ENCODE measurements around the gene SMIM12. TPM values are rescaled to one million over a fixed set of nuclear protein-coding genes. Genes with fewer than 3 reads are reported as not detected.

Gene SMIM12
- polyA plus RNA-seq, 1 donor from 2014 or later: 42.6 TPM

DNA sequence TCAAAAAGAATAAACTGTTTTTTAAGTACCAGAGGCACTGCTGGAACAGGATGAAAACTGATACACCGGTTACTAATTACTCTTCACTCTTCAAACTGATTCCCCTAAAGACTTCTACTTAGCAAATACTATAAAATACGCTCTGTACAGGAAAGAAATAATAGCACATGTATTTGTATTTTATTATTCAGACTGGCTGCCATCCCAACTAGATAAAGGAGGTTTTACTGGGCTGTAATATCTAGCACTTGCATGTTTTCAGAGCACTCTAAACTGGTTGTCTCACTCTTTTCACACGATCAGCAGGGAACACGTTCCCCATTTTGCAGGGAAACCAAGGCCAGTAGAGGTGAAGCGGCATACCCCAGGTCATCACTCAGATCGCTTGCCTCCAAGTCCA, 9.2 kb downstream of the SMIM12 start:
- TF ChIP-seq CTCF (IDR thresholded peaks at IDR 0.05; ENCODE audit: poor library complexity, severe bottlenecking) (no peak), RAD21 (conservative IDR thresholded peaks at IDR 0.05) (no peak), MXI1 (conservative IDR thresholded peaks at IDR 0.05; ENCODE audit: poor library complexity, severe bottlenecking) (no peak), POLR2AphosphoS5 (IDR thresholded peaks at IDR 0.05) (no peak), EP300 (conservative IDR thresholded peaks at IDR 0.05; ENCODE audit: poor library complexity, severe bottlenecking) (no peak), SMC3 (conservative IDR thresholded peaks at IDR 0.05; ENCODE audit: poor library complexity) (no peak), EZH2 (IDR thresholded peaks at IDR 0.05; ENCODE audit: borderline replicate concordance, insufficient read depth, low read length, poor library complexity, severe bottlenecking) (no peak), TAF1 (IDR thresholded peaks at IDR 0.05; ENCODE audit: low read depth) (no peak)
- TF ChIP-seq, protein P1, sequence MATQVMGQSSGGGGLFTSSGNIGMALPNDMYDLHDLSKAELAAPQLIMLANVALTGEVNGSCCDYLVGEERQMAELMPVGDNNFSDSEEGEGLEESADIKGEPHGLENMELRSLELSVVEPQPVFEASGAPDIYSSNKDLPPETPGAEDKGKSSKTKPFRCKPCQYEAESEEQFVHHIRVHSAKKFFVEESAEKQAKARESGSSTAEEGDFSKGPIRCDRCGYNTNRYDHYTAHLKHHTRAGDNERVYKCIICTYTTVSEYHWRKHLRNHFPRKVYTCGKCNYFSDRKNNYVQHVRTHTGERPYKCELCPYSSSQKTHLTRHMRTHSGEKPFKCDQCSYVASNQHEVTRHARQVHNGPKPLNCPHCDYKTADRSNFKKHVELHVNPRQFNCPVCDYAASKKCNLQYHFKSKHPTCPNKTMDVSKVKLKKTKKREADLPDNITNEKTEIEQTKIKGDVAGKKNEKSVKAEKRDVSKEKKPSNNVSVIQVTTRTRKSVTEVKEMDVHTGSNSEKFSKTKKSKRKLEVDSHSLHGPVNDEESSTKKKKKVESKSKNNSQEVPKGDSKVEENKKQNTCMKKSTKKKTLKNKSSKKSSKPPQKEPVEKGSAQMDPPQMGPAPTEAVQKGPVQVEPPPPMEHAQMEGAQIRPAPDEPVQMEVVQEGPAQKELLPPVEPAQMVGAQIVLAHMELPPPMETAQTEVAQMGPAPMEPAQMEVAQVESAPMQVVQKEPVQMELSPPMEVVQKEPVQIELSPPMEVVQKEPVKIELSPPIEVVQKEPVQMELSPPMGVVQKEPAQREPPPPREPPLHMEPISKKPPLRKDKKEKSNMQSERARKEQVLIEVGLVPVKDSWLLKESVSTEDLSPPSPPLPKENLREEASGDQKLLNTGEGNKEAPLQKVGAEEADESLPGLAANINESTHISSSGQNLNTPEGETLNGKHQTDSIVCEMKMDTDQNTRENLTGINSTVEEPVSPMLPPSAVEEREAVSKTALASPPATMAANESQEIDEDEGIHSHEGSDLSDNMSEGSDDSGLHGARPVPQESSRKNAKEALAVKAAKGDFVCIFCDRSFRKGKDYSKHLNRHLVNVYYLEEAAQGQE (IDR thresholded peaks at IDR 0.05; ENCODE audit: borderline replicate concordance): no peak
- no peaks in the 10 kb centered on the region for H4K20me1 ChIP-seq (ENCODE audit: insufficient read depth)

GRCh38 chr1:34847094-34847493, 12.5 kb downstream of the SMIM12 start:
- H3K9ac ChIP-seq (ENCODE audit: low read length): no peak overlapping the region
- H3K27me3 ChIP-seq (ENCODE audit: insufficient read depth, low read depth, low read length): no peaks in the 10 kb centered on the region
- H3K79me2 ChIP-seq (replicated peaks; ENCODE audit: insufficient read depth, low read length): no peaks in the 10 kb centered on the region
- H3K9me3 ChIP-seq (ENCODE audit: low read length): no peaks in the 10 kb centered on the region
- H3K4me3 ChIP-seq (ENCODE audit: low read length): no peak overlapping the region
- no peaks in the 10 kb centered on the region for H3F3A ChIP-seq (ENCODE audit: insufficient read depth, low read length, poor library complexity, severe bottlenecking)
- H3K9me2 ChIP-seq (ENCODE audit: insufficient read depth, low read length): no peaks in the 10 kb centered on the region
- no peak overlapping the region for H3K4me2 ChIP-seq (ENCODE audit: low read length)
- H4K20me1 ChIP-seq (ENCODE audit: insufficient read depth): no peaks in the 10 kb centered on the region
- no peak overlapping the region for H3K27ac ChIP-seq (ENCODE audit: low read length)
- H3K36me3 ChIP-seq (ENCODE audit: insufficient read depth, low read length): no peaks in the 10 kb centered on the region
- H2AFZ ChIP-seq (ENCODE audit: low read depth, low read length): no peak overlapping the region
- TF ChIP-seq MXI1 (conservative IDR thresholded peaks at IDR 0.05; ENCODE audit: poor library complexity, severe bottlenecking) (no peak), EZH2 (IDR thresholded peaks at IDR 0.05; ENCODE audit: borderline replicate concordance, insufficient read depth, low read length, poor library complexity, severe bottlenecking) (no peak)

More for the DNA sequence above, 9.2 kb downstream of the SMIM12 start:
- Histone ChIP-seq H2AFZ (ENCODE audit: low read depth, low read length) (no peak overlapping the region), H3K27me3 (ENCODE audit: insufficient read depth, low read depth, low read length) (no peaks in the 10 kb centered on the region), H3K9me3 (ENCODE audit: low read length) (no peaks in the 10 kb centered on the region), H3K36me3 (ENCODE audit: insufficient read depth, low read length) (no peaks in the 10 kb centered on the region), H3K9ac (ENCODE audit: low read length) (no peak overlapping the region), H3F3A (ENCODE audit: insufficient read depth, low read length, poor library complexity, severe bottlenecking) (no peaks in the 10 kb centered on the region), H3K4me3 (ENCODE audit: low read length) (no peak overlapping the region), H3K4me2 (ENCODE audit: low read length) (no peak overlapping the region), H3K9me2 (ENCODE audit: insufficient read depth, low read length) (no peaks in the 10 kb centered on the region), H3K79me2 (replicated peaks; ENCODE audit: insufficient read depth, low read length) (no peaks in the 10 kb centered on the region), H3K27ac (ENCODE audit: low read length) (no peak overlapping the region)

GRCh38 chr1:34846265-34846664, 13.3 kb downstream of the SMIM12 start:
- Histone ChIP-seq H3K36me3 (ENCODE audit: insufficient read depth, low read length) (no peaks in the 10 kb centered on the region), H3K9me2 (ENCODE audit: insufficient read depth, low read length) (no peaks in the 10 kb centered on the region), H3K4me3 (ENCODE audit: low read length) (no peak overlapping the region), H2AFZ (ENCODE audit: low read depth, low read length) (no peak overlapping the region), H3K27me3 (ENCODE audit: insufficient read depth, low read depth, low read length) (no peaks in the 10 kb centered on the region), H3K79me2 (replicated peaks; ENCODE audit: insufficient read depth, low read length) (no peaks in the 10 kb centered on the region), H3K9ac (ENCODE audit: low read length) (no peak overlapping the region), H3K4me2 (ENCODE audit: low read length) (no peak overlapping the region), H4K20me1 (ENCODE audit: insufficient read depth) (no peaks in the 10 kb centered on the region), H3F3A (ENCODE audit: insufficient read depth, low read length, poor library complexity, severe bottlenecking) (no peaks in the 10 kb centered on the region), H3K27ac (ENCODE audit: low read length) (no peak overlapping the region), H3K9me3 (ENCODE audit: low read length) (no peaks in the 10 kb centered on the region)
- TF ChIP-seq MXI1 (conservative IDR thresholded peaks at IDR 0.05; ENCODE audit: poor library complexity, severe bottlenecking) (no peak), EP300 (conservative IDR thresholded peaks at IDR 0.05; ENCODE audit: poor library complexity, severe bottlenecking) (no peak), RAD21 (conservative IDR thresholded peaks at IDR 0.05) (no peak), CTCF (IDR thresholded peaks at IDR 0.05; ENCODE audit: poor library complexity, severe bottlenecking) (no peak), TAF1 (IDR thresholded peaks at IDR 0.05; ENCODE audit: low read depth) (no peak), EZH2 (IDR thresholded peaks at IDR 0.05; ENCODE audit: borderline replicate concordance, insufficient read depth, low read length, poor library complexity, severe bottlenecking) (no peak), SMC3 (conservative IDR thresholded peaks at IDR 0.05; ENCODE audit: poor library complexity) (no peak), POLR2AphosphoS5 (IDR thresholded peaks at IDR 0.05) (no peak)
- TF ChIP-seq, protein P1 (IDR thresholded peaks at IDR 0.05; ENCODE audit: borderline replicate concordance): no peak

Data from neural cell (in vitro differentiated cells).